ENCODE data around the gene GREM1.

DNA sequence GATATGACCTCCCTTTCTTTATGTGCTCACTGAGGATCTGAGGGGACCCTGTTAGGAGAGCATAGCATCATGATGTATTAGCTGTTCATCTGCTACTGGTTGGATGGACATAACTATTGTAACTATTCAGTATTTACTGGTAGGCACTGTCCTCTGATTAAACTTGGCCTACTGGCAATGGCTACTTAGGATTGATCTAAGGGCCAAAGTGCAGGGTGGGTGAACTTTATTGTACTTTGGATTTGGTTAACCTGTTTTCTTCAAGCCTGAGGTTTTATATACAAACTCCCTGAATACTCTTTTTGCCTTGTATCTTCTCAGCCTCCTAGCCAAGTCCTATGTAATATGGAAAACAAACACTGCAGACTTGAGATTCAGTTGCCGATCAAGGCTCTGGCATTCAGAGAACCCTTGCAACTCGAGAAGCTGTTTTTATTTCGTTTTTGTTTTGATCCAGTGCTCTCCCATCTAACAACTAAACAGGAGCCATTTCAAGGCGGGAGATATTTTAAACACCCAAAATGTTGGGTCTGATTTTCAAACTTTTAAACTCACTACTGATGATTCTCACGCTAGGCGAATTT, 14.9 kb downstream of the GREM1 start:
- TF ChIP-seq, protein P1, sequence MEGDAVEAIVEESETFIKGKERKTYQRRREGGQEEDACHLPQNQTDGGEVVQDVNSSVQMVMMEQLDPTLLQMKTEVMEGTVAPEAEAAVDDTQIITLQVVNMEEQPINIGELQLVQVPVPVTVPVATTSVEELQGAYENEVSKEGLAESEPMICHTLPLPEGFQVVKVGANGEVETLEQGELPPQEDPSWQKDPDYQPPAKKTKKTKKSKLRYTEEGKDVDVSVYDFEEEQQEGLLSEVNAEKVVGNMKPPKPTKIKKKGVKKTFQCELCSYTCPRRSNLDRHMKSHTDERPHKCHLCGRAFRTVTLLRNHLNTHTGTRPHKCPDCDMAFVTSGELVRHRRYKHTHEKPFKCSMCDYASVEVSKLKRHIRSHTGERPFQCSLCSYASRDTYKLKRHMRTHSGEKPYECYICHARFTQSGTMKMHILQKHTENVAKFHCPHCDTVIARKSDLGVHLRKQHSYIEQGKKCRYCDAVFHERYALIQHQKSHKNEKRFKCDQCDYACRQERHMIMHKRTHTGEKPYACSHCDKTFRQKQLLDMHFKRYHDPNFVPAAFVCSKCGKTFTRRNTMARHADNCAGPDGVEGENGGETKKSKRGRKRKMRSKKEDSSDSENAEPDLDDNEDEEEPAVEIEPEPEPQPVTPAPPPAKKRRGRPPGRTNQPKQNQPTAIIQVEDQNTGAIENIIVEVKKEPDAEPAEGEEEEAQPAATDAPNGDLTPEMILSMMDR (IDR thresholded peaks at IDR 0.05; ENCODE audit: borderline replicate concordance, extremely low read depth, low read length, poor library complexity, severe bottlenecking): no peak
- TF ChIP-seq EZH2 (IDR thresholded peaks at IDR 0.05; ENCODE audit: borderline replicate concordance, low read depth, low read length, severe bottlenecking): no peak
